Prostate gland (tissue), 2 donors: ENCODE results near the gene COL11A1.

Source experiments
- POLR2A ChIP-seq: fragments of 450-650 bp; IDR thresholded peaks from one replicate; pipeline ENCODE4 v1.6.1; 2016; ENCODE audit warnings: antibody characterized with exemption, mild to moderate bottlenecking
- POLR2AphosphoS5 ChIP-seq: sonication (generic); formaldehyde crosslinking; IDR thresholded peaks from one replicate; pipeline ENCODE4 v1.6.1; 2017; ENCODE audit warnings: antibody characterized with exemption
- TF ChIP-seq, protein P1 (sequence below), 4 experiments: fragments of 200-600 bp in 2 of 4; fragments of 450-650 bp in 2 of 4; sonication (generic) in 2 of 4; IDR thresholded peaks; 1 replicate in 3 of 4; 2 replicates in 1 of 4; pipeline ENCODE4 v1.5.1; 2016 to 2019; ENCODE audit warnings: antibody characterized with exemption in 4 of 4, mild to moderate bottlenecking in 2 of 4, moderate library complexity in 2 of 4

GRCh38 chr1:103156966-103157365, 48.6 kb upstream of the COL11A1 start:
- TF ChIP-seq, protein P1, sequence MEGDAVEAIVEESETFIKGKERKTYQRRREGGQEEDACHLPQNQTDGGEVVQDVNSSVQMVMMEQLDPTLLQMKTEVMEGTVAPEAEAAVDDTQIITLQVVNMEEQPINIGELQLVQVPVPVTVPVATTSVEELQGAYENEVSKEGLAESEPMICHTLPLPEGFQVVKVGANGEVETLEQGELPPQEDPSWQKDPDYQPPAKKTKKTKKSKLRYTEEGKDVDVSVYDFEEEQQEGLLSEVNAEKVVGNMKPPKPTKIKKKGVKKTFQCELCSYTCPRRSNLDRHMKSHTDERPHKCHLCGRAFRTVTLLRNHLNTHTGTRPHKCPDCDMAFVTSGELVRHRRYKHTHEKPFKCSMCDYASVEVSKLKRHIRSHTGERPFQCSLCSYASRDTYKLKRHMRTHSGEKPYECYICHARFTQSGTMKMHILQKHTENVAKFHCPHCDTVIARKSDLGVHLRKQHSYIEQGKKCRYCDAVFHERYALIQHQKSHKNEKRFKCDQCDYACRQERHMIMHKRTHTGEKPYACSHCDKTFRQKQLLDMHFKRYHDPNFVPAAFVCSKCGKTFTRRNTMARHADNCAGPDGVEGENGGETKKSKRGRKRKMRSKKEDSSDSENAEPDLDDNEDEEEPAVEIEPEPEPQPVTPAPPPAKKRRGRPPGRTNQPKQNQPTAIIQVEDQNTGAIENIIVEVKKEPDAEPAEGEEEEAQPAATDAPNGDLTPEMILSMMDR (IDR thresholded peaks at IDR 0.05), result no peak
- TF ChIP-seq POLR2A, result no peak
- no peak for TF ChIP-seq POLR2AphosphoS5
